K562 (cell line): Measurements from ENCODE around the gene TMEM214. TPM values are rescaled to one million over a fixed set of nuclear protein-coding genes. Genes with fewer than 3 reads are reported as not detected.

Experiments used
- ADNP ChIP-seq: fragments of 200-800 bp; sonication (Bioruptor generic); IDR thresholded peaks from 2 replicates; pipeline ENCODE4 v1.6.1; 2016; ENCODE audit warnings: missing genetic modification characterization, missing compliant biosample characterization
- BRD4 ChIP-seq: fragments of 200-600 bp; sonication (generic); IDR thresholded peaks from 2 replicates; pipeline ENCODE4 v1.6.1; 2017; ENCODE audit warnings: inconsistent platforms
- DNMT1 ChIP-seq: fragments of 450-650 bp; IDR thresholded peaks from 2 replicates; pipeline ENCODE4 v1.6.1; 2016; ENCODE audit warnings: antibody characterized with exemption, mild to moderate bottlenecking
- GABPB2 ChIP-seq: fragments of 250-450 bp; sonication (Bioruptor Pico); conservative IDR thresholded peaks from 2 replicates; pipeline ENCODE4 v1.5.1; 2021; ENCODE audit warnings: mild to moderate bottlenecking
- GTF2A2 ChIP-seq: IDR thresholded peaks from 2 replicates; pipeline ENCODE4 v1.6.1; 2016; ENCODE audit warnings: mild to moderate bottlenecking, missing genetic modification characterization, missing compliant biosample characterization
- KAT7 ChIP-seq: sonication (generic); formaldehyde crosslinking; IDR thresholded peaks from 2 replicates; pipeline ENCODE4 v1.8.0; 2022; ENCODE audit warnings: missing genetic modification reagents, mild to moderate bottlenecking, borderline replicate concordance
- KDM5B ChIP-seq: fragments of 200-600 bp; sonication (generic); IDR thresholded peaks from 2 replicates; pipeline ENCODE4 v1.6.1; 2012; ENCODE audit warnings: low read depth, mild to moderate bottlenecking, moderate library complexity, low read length, control low read depth, inconsistent platforms; ENCODE audit not compliant: insufficient replicate concordance
- MEF2D ChIP-seq: conservative IDR thresholded peaks from 2 replicates; pipeline ENCODE4 v1.6.1; 2016; ENCODE audit warnings: low read depth, missing genetic modification characterization, missing compliant biosample characterization
- NKRF ChIP-seq: fragments of 450-650 bp; IDR thresholded peaks from 2 replicates; pipeline ENCODE4 v1.6.1; 2016; ENCODE audit warnings: borderline replicate concordance
- NR2C2 ChIP-seq, 2 experiments: fragments of 200-800 bp in 1 of 2; sonication (Bioruptor generic) in 1 of 2; sonication (generic) in 1 of 2; formaldehyde crosslinking in 1 of 2; IDR thresholded peaks; 2 replicates each; pipeline versions ENCODE4 v1.6.1 to v1.8.0; 2016 to 2022; ENCODE audit warnings: mild to moderate bottlenecking in 1 of 2, missing compliant biosample characterization in 1 of 2, missing genetic modification characterization in 1 of 2, missing genetic modification reagents in 1 of 2
- SP2 ChIP-seq: IDR thresholded peaks from 2 replicates; pipeline ENCODE4 v1.6.1; 2011; ENCODE audit warnings: mild to moderate bottlenecking, low read depth, low read length, moderate library complexity; ENCODE audit not compliant: poor library complexity, severe bottlenecking; ENCODE audit errors: extremely low read depth
- TAF9B ChIP-seq: fragments of 450-650 bp; IDR thresholded peaks from 2 replicates; pipeline ENCODE4 v1.6.1; 2018; ENCODE audit warnings: mild to moderate bottlenecking; ENCODE audit not compliant: partially characterized antibody
- THRB ChIP-seq: fragments of 450-650 bp; formaldehyde crosslinking; conservative IDR thresholded peaks from 2 replicates; pipeline ENCODE4 v1.4.0; 2022; ENCODE audit warnings: mild to moderate bottlenecking, missing genetic modification characterization
- ZNF311 ChIP-seq: fragments of 250-450 bp; sonication (Bioruptor Pico); IDR thresholded peaks from 2 replicates; pipeline ENCODE4 v1.4.0; 2020; ENCODE audit warnings: mild to moderate bottlenecking, moderate library complexity
- ZNF445 ChIP-seq: fragments of 250-450 bp; sonication (Bioruptor Pico); IDR thresholded peaks from 2 replicates; pipeline ENCODE4 v1.4.0; 2020; ENCODE audit warnings: low read depth, mild to moderate bottlenecking, moderate library complexity
- polyA plus RNA-seq, 8 experiments: library from polyadenylated mRNA; depleted of rRNA in 4 of 8; stranded (reverse) in 5 of 8; unstranded in 3 of 8; fragments of >200 nt; fragmentation: Nextera tagmentation in 2 of 8; fragmentation: Illumina TruSeq in 1 of 8; extraction: Ambion mirVana in 2 of 8; extraction: Trizol in 1 of 8; gene quantifications; 2 replicates each; pipeline versions ENCODE4 v1.2.1 to v1.2.3, GENCODE V29; 2011 to 2014; ENCODE audit warnings: inconsistent platforms in 1 of 8, missing spikeins in 1 of 8
- total RNA-seq, 7 experiments: library from RNA; depleted of rRNA in 6 of 7; stranded (reverse); fragments of >200 nt in 6 of 7; fragmentation: Illumina TruSeq in 2 of 7; extraction: Trizol in 2 of 7; gene quantifications; 2 replicates each; pipeline versions ENCODE4 v1.2.1 to v1.2.3, GENCODE V29; 2011 to 2021; ENCODE audit warnings: low replicate concordance in 1 of 7
- TF ChIP-seq, protein P1 (sequence below): sonication (generic); formaldehyde crosslinking; IDR thresholded peaks from 2 replicates; pipeline ENCODE4 v1.8.0; 2022; ENCODE audit warnings: mild to moderate bottlenecking, missing genetic modification reagents
- TF ChIP-seq, protein P2 (sequence below): IDR thresholded peaks from 2 replicates; pipeline ENCODE4 v1.6.1; 2012; ENCODE audit warnings: low read depth, low read length, improper control_type of control experiment, borderline replicate concordance

Gene TMEM214
- total and polyA plus RNA-seq, 9 of the 15 experiments (the other 6 are each of a cell fraction or from before 2014, with no cell fraction given), result 11.4 to 81.4 (median 44.1) TPM

DNA sequence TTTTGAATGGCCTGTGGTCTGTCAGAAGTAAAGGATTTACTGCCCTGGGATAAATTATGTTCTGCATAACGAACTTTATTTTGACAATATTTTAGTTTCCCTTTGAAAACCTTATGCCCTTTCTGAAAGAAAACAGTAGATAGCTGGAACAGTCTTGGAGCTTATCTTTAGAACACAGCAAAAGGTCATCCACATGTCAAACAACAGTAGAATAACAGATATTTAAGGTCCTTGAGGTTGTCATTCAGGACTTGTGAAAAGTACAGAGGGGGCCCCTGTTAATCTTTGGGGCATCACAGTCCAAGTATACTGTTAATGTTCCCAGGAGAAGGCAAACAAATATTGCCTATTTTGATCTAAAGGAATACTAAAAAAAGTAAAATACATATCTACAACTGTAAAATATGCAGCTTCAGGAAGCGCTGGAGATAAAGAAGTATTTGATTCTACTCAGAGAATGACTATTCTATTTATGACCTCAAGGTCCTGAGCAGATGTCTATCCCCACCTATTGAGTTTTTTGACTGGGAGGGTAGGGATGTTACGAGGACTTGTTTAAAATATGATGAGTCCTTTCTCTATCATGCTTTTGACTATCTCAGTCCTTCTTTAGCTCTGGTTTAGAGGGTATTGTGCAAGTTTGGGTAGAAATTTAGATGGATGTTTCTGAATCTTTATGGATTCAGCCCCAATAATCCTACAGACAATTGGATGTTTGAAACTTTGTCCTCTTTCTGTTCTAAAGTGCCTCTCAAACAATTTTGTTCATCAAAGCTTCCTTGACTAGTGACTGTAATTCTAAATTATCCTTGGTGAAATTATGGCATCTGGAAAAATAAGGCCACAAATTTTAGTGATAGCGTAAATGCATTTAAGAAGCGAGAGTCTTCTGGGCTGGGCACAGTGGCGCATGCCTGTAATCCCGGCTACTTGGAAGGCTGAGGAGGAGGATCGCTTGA is 25.1 kb upstream of the TMEM214 start (continued):
- TF ChIP-seq ADNP (tag) (no peak), MEF2D (tag) (no peak; the same call in 1 of the 2 replicates), GTF2A2 (tag) (no peak), BRD4 (no peak; the same call in 1 of the 2 replicates), THRB (CRISPR knock-in tag) (no peak), SP2 (no peak), TAF9B (peak; percentile 0), ZNF311 (no peak), KDM5B (no peak), KAT7 (CRISPR knock-in tag) (peak; percentile 3; the same call in 1 of the 2 replicates), GABPB2 (no peak), NR2C2 (CRISPR knock-in tag; IDR thresholded peaks at IDR 0.05) (no peak), NR2C2 (tag; IDR thresholded peaks at IDR 0.05) (peak; percentile 89), ZNF445 (CRISPR knock-in tag) (no peak), DNMT1 (no peak), NKRF (no peak)
- TF ChIP-seq, protein P1, sequence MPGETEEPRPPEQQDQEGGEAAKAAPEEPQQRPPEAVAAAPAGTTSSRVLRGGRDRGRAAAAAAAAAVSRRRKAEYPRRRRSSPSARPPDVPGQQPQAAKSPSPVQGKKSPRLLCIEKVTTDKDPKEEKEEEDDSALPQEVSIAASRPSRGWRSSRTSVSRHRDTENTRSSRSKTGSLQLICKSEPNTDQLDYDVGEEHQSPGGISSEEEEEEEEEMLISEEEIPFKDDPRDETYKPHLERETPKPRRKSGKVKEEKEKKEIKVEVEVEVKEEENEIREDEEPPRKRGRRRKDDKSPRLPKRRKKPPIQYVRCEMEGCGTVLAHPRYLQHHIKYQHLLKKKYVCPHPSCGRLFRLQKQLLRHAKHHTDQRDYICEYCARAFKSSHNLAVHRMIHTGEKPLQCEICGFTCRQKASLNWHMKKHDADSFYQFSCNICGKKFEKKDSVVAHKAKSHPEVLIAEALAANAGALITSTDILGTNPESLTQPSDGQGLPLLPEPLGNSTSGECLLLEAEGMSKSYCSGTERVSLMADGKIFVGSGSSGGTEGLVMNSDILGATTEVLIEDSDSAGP, result no peak
- TF ChIP-seq, protein P2, sequence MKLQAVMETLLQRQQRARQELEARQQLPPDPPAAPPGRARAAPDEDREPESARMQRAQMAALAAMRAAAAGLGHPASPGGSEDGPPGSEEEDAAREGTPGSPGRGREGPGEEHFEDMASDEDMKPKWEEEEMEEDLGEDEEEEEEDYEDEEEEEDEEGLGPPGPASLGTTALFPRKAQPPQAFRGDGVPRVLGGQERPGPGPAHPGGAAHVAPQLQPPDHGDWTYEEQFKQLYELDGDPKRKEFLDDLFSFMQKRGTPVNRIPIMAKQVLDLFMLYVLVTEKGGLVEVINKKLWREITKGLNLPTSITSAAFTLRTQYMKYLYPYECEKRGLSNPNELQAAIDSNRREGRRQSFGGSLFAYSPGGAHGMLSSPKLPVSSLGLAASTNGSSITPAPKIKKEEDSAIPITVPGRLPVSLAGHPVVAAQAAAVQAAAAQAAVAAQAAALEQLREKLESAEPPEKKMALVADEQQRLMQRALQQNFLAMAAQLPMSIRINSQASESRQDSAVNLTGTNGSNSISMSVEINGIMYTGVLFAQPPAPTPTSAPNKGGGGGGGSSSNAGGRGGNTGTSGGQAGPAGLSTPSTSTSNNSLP, result no peak
